HL-60/S4 treated with retinoic acid at 250 ng/mL for 4 days and 3 days (cell line): ENCODE data around the gene BHLHA9.

ENCODE experiments used
- in situ Hi-C: fragments of 300-500 bp; cut with MboI; formaldehyde crosslinking; loops from 2 replicates; pipeline ENCODE4 v1.7.0; 2022; ENCODE audit warnings: low sequenced_read_pairs

BHLHA9 gene

DNA sequence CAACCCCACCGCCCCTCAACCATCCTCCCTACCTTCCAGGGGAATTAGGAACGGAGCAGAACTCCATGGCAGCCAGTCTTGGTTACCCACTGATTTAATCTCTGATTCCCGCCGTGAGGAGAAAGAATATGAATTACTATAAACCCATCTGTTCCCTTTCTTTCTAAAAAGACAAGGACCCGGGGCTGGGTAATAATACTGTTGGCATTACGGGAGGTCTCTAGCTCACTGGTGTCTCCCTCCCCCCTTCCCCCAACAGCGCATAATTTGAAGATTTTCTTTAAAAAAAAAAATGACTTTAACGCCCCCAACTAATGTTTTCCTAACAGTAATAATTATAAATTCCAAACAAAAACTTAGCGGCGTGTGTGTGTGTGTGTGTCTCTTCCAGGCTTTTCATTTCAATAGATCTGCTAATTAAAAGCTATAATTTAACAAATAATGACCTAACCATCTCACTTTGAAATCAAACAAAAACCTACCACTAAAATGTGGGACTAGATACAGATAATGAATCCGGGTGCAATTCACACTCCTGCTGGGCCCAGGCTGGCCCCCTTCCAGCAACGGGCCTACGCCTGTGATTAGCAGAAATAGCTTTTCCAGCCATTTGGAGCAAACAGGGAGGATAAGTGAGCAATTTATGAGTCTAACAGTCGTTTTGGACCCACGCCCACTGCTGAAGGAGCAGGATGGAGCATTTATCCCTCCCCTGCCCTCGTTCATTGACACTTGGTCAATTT, 18.2 kb upstream of the BHLHA9 start:
- in situ Hi-C loops: no loop called here

DNA sequence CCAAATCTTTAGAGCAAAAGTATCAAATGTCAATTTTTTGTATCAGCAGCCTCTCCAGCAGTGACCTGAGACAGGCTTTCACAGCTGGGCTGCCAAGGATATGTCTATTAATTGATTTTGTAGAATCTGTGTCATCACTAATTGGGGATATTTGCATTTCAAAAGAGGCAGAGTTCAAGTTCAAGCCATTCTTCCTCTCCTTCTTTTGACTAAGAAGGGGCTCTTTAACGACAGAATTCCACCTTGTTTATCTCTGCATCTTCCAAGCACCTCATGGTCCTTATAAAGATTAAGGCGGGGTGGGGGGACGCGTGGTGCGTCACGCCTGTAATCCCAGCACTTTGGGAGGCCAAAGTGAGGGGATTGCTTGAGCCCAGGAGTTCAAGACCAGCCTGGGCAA, 15.2 kb upstream of the BHLHA9 start:
- in situ Hi-C loops: no loop called here

DNA sequence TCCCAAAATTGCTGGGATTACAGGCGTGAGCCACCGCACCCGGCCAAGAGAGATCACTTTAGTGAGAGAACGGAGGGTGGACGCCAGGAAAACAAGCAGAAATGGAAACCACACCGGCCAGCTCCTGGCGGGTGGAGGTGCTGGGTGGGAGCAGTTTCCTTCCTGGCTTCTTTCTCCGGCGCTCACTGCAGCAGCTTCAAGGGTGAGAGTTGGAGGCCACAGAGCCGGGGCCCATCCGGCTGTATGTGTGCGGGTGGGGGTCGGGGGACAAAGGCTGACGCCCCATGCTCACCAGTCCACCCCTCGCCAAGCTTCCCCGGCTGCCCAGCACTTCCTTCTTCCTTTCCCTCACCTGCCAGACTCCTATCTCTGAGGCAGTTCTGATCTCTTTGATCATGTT, 13.5 kb upstream of the BHLHA9 start:
- in situ Hi-C loops: no loop called here

DNA sequence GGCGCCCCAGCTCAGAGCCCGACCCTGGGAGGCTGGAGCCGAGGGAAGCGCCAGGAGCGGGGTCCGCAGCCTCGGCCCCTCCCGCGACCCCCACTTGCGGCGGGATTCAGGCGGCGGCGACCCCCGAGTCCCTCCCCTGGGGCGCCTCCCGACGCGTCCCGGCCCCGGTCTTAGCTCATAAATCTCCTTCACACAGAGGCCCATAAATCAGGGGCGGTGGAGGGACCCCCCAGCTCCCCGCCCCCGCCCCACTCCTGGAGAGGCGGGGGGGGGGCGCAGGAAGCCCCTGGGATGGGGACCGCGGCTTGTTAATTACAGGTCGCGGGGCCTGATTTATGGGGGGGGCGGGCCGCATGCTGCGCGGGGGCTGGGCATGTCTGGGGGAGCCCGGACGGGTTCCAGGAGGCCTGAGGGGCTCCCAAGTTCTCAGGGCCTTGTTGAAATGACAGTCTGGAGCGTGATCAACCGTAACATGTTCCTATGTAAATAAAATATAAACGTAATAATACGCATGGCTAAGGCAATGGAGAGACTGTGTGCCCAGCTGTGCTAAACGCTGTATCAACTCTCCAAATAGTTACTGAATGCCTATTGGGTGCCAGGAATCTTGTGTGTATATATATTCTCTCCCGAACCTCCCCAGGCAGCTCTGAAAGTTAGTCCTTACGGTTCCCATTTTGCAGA, 10.0 kb upstream of the BHLHA9 start:
- in situ Hi-C loops: no loop called here

DNA sequence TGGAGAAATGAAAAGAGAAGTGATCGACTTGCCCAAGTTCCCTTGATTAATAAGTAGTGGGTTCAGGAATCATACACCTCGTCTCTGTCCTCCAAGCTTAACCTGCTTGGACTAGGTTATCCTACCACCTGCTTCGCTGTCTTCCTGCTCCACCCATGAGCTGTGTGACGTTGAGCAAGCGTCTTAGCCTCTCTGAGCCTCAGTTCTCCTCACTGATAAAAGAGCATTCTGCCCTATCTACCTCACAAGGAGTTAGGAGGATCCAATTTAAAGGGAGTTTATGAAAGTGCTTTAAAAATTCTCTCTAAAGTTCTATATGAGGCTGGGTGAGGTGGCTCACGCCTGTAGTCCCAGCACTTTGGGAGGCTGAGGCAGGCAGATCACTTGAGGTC, 9.5 kb upstream of the BHLHA9 start:
- in situ Hi-C loops: no loop called here

DNA sequence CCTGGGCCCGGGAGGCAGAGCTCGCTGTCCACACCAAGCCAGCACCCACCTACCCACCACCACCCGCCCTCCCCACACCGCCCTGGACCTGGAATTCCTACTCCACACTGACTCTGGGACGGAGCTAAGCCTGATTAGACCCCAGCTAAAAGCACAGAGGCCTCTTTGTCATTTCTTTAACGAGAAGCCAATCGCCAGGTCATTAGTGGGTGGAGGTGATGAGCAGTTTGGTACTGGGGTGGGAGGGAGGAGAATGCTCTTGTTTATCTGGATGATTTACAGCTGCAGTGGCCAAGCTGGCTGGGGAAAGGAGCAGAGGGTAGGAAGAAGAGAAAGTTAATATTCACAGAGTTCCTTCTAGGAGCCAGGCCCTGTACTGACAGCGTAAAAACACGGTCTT, 6.0 kb upstream of the BHLHA9 start:
- in situ Hi-C loops: no loop called here

DNA sequence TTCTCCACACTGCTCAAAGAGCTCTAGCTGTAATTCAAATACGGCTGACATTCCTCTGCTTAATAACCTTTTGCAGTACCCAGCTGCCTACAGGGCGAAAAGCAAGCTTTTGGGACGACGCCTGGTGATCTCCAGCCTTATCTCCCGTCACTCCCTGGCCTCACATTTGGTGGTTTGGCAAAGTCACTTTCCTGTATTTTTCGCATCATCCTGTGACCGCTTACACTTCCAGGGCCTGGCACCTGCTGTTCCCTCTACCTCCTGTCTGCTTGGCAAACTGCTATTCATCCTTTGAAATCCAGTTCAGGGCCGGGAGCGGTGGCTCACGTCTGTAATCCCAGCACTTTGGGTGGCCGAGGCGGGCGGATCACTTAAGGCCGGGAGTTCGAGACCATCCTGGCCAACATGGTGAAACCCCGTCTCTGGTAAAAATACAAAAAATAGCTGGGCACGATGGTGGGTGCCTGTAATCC, 2.7 kb upstream of the BHLHA9 start:
- in situ Hi-C loops: no loop called here

DNA sequence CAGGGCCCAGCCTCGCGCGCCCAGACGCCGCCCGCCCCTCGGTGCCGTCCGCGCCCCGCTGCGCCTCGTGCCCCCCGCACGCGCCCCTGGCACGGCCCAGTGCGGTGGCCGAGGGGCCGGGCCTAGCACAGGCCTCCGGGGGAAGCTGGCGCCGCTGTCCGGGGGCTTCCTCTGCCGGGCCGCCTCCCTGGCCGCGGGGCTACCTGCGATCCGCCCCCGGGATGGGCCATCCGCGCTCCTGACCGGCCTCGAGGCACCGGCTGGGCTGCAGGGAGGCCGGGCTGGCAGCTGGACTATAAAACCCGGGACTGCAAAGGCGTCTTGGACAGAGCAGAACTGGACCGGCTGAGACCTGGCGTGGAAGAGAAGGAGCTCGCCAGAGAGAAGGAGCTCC, 783 bp downstream of the BHLHA9 start:
- in situ Hi-C loops: no loop called here

DNA sequence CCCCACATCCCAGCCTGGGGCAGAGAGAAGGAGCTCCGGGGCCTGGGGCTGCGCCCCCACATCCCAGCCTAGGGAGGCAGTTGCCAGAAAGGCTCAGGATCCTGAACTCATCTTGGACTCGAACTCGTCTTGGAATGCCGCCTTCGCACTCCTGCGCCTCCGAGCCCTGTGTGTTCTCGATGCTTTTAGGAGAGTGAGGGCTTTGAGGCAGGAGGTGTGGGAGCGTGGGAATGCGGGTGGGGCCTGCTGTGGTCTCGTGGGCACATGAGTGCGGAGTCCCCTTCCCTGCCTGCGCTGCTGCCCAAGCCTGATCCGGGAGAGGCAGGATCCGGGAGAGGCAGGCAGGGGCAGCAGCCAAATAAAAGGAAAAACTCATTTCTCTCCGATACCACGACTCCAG, 1.2 kb downstream of the BHLHA9 start:
- in situ Hi-C loops: no loop called here

DNA sequence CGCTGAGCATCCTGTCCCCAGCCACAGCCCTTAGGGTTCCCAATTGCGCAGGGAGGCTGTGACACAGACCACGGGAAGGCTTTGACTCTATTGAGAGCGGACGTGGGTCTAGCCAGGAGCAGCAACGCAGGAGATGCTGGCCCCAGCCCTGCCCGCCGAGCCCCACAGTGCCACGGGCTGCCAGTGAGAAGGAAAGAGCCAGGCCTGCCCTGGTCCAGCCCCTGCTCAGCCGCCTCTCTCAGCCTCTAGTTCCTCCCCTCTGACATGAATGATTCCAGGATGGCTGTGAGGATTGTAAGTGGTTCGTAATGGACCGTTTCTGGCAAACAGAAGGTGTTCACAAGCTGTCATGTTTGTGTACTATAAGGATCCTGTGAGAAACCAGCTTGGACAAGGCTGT, 2.5 kb downstream of the BHLHA9 start:
- in situ Hi-C loops: no loop called here

DNA sequence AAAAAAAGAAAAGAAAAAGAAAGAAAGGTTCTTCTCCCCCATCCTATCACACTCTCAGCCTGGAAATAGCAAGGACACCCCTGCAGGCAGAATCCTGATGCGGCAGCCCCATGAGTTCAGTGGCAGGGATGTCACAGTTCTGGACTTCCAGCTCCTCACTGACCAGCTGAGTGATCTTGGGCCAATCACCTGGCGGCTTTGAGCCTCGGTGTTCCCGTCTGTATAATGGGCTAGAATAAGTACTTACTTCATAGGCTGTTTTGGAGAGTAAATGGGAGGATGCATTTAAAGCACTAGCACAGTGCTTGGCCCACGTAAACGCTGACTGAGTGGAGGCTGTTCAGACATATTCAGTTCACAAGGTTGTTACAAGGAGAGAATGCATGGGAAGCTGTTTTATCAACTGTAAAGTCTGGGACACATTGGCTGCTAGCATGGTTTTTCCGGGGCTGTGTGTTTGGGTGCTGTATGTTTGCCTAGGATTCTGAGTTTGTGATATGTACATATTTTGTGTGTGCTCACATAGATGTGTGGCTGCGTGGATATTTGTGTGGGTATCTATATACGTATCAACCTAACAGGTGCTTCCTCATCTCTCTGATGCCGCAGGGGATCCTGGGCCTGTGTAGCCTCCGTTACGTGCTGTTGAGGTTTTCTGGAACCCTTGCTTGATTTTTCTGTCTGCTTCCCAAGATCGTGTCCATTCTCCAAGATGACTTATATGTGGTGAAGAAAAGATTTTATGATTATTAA, 3.4 kb downstream of the BHLHA9 start:
- in situ Hi-C loops: no loop called here

DNA sequence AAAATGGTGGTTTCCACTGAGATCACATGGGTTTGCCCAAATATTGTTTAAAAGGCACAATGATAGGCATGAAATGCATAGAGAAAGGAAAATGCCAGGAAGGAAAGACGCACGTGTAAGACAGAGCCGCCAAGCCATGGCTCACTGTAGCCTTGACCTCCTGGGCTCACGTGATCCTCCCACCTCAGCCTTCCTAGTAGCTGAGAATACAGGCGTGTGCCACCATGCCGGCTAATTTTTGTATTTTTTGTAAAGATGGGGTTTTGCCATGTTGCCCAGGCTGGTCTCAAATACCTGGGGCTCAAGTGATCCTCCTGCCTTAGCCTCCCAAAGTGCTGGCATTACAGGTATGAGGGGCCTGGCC, 4.0 kb downstream of the BHLHA9 start:
- in situ Hi-C loops: no loop called here

DNA sequence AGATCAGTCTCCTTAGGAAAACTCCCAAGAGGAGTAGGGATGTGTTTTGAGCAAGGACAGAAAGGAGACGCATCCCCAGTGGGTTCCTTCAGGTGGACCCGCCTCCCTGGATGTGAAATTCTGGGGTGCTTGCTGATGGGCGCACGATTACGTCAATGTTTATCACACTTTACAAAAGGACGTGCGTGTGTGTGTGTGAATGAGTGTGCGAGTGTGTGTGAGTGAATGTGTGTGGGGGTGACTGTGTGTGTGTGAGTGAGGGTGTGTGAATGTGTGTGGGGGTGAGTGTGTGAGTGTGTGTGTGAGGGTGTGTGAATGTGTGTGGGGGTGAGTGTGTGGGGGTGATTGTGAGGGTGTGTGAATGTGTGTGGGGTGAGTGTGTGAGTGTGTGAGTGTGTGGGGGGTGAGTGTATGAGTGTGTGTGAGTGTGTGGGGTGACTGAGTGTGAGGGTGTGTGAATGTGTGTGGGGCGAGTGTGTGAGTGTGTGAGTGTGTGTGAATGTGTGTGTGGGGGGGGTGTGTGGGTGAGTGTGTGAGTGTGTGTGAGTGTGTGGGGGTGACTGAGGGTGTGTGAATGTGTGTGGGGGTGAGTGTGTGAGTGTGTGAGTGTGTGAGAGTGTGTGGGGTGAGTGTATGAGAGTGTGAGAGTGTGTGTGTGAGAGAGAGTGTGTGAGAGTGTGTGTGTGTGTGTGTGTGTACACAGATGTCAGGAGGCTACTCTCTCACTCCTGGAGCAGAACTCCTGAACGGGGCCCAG, 5.1 kb downstream of the BHLHA9 start:
- in situ Hi-C loops: no loop called here

DNA sequence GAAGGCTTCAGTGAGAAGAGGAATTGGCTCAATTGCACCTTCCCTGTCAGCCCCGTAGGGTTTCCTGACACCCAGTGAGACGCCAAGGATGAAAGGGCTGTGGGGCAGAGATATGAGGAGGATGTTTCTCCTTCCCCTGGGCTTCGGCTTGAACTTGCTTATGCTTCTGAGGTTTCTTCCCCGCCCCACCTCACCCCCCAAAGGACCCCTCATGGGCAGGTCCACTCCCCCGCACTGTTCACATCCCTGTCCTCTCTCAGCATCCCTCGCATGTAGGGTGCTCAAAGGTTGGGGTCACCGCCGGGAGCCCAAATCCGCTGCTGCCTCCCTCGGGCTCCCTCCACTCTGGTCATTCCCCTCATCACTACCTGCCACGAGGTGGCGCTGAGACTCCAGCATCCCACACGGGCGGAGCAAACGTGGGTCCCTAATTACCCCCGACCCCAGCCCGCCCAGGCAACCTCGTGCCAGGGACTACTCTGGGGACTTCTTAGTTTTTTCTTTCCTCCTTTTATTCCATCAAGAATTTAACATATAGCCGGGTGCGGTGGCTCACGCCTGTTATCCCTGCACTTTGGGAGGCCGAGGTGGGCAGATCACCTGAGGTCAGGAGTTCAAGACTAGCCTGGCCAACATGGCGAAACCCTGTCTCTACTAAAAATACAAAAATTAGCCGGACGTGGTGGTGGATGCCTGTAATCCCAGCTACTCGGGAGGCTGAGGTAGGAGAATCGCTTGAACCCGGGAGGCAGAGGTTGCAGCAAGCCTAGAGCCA, 5.9 kb downstream of the BHLHA9 start:
- in situ Hi-C loops: no loop called here

DNA sequence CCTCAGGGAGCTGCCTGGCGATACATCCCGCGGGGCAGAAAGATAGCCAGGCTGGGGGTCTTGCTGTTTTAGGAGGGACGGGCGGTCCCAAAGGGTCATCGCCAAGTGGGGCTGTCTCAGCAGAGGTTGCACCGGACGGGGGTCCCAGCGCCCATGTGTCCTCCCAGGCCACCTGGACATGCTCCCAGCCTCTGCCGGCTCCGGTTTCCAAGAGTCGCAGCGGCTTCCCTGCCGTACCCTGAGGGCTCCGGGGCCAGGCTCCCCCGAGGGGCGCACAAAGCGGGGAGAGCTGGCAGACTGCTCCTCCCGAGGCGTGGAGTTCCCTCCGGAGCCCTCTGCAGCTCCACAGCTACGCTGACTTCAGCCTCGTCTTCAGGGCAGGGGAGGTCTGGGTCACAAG, 10.4 kb downstream of the BHLHA9 start:
- in situ Hi-C loops: no loop called here

DNA sequence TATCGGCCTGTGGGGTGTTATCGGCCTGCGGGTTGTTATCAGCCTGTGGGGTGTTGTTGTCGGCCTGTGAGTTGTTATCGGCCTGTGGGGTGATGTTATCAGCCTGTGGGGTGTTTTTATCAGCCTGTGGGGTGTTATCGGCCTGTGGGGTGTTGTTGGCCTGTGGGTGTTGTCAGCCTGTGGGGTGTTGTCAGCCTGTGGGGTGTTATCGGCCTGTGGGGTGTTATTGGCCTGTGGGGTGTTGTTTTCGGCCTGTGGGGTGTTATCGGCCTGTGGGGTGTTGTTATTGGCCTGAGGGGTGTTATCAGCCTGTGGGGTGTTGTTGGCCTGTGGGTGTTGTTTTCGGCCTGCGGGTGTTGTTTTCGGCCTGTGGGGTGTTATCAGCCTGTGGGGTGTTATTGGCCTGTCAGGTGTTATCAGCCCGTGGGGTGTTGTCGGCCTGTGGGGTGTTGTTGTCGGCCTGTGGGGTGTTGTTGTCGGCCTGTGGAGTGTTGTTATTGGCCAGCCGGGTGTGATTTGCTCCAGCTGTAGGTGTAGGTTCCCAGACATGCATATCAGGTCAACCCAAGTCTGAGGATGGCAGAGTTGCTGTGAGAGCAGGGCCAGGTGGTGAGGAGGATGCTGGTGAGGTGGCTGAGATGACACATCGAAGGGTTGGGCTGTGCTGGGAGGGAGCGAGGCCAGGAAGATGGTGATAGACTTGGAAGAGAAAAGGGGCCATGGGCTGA, 16.3 kb downstream of the BHLHA9 start:
- in situ Hi-C loops: no loop called here

DNA sequence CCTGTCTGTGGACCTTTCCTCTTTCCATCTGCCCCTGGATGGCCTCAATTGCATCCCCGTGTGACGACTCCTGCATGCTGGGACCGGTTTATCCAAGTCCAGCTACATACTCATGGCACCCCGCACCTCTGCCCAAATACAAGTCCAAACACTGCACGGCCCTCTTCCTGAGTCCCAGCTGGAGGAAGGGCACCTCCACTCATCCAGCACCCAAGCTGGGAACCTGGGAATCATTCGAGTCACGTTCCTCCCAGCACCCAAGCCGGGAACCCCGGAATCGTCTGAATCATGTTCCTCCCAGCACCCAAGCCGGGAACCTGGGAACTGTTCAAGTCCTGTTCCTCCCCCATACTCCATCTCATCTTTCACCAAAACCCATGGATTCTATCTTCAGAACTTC, 19.5 kb downstream of the BHLHA9 start:
- in situ Hi-C loops: no loop called here

DNA sequence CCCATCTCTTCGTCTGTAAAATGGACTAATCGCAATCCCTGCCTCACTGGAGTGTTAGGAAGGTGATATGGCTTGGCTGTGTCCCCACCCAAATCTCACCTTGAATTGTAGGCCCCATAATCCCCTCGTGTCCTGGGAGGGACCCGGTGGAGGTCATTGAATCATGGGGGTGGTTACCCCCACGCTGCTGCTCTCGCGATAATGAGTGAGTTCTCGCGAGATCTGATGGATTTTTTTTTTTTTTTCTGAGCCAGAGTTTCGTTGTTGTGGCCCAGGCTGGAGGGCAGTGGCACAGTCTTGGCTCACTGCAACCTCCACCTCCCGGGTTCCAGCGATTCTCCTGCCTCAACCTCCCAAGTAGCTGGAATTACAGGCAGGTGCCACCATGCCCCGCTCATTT, 20.4 kb downstream of the BHLHA9 start:
- in situ Hi-C loops: no loop called here

DNA sequence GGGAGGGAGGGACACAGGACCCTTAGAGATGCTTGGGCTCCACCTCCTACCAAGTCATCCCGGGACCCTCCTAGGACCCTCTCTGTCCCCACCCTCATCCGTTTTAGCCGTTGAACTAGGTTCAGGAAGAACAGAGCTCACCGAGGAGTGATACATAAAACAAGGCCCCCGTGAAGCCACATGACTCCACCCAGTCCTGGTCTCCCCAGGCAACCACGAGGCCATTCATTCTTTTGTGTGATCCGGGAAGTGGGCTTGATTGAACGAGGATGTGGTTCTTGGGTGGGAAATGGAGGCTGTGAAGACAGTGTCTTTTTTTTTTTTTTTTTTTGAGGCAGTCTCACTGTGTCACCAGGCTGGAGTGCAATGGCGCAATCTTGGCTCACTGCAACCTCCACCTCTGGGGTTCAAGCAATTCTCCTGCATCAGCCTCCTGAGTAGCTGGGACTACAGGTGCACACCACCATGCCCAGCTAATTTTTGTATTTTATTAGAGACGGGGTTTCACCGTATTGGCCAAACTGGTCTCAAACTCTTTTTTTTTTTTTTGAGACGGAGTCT, 24.0 kb downstream of the BHLHA9 start:
- in situ Hi-C loops: no loop called here

DNA sequence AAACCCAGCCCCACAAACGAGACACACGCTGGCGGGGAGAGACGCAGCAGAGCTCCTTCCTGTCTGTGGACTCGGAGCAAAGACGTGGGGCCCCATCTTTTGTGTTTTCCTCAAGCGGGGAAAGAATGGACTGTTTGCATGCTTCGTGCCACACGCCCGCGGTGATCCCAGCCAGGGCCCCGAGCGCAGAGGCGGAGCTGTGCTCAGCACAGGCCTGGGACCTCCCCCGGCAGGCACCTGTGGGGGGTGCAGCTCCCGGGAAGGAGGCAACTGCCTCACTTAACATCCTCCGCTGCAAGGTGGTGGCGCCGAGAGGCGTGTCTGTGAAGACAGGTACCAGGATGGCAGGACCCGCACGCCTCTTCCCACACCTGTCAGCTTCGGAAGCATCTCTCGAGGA, 28.4 kb downstream of the BHLHA9 start:
- in situ Hi-C loops: no loop called here
